Cardiac fibroblast (primary cell): Measurements from ENCODE around the gene PCDHGA6.

Experiments used
- DNase-seq, 2 donors: peaks; one replicate each; pipeline versions ENCODE4 v3.0.0 to v3.0.0-alpha.2; 2010; ENCODE audit warnings: low read depth in 2 of 2
- H3K4me3 ChIP-seq, 2 donors: replicated peaks in 1 of 2; 1 replicate in 1 of 2; 2 replicates in 1 of 2; pipeline ENCODE4 v1.5.1; 2011; ENCODE audit warnings: low read depth in 2 of 2, low read length in 2 of 2, mild to moderate bottlenecking in 2 of 2, moderate library complexity in 1 of 2
- TF ChIP-seq, protein P1 (sequence below): IDR thresholded peaks from one replicate; pipeline ENCODE4 v1.5.1; 2011; ENCODE audit warnings: low read depth, mild to moderate bottlenecking, low read length, inconsistent platforms

The PCDHGA6 gene

DNA sequence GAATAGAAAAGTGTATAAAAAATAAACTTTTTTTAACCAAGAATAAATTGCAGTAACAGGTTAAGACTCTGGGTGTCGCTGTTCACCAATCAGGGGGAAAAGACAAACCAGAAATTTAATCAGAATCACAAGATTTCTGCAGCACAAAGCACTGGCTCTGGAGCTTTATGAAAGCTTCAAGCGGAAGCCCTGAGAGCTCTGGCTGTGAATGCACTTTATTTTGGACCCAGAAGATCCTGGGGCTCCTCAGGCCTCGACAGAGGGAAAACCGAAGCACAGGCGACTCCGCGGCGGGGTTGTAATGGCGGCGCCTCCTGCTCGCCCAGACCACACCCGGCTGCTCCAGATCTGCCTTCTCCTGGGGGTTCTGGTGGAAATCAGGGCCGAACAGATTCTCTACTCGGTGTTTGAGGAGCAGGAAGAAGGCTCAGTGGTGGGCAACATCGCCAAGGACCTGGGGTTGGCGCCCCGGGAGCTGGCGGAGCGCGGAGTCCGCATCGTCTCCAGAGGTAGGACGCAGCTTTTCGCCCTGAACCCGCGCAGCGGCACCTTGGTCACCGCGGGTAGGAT lies 18.7 kb upstream of the PCDHGA6 start, which contains the start of gene PCDHGA4:
Gene PCDHGA4, plus strand, starts transcription at position 122 of the 570 bp plus-strand sequence. Its CDS starts 87 bp downstream, at position 209.
- peak; percentile 31 to 50 for DNase-seq
- H3K4me3 ChIP-seq = peak within 1 kb of the TSS; percentile 33 to 52
- TF ChIP-seq, protein P1, sequence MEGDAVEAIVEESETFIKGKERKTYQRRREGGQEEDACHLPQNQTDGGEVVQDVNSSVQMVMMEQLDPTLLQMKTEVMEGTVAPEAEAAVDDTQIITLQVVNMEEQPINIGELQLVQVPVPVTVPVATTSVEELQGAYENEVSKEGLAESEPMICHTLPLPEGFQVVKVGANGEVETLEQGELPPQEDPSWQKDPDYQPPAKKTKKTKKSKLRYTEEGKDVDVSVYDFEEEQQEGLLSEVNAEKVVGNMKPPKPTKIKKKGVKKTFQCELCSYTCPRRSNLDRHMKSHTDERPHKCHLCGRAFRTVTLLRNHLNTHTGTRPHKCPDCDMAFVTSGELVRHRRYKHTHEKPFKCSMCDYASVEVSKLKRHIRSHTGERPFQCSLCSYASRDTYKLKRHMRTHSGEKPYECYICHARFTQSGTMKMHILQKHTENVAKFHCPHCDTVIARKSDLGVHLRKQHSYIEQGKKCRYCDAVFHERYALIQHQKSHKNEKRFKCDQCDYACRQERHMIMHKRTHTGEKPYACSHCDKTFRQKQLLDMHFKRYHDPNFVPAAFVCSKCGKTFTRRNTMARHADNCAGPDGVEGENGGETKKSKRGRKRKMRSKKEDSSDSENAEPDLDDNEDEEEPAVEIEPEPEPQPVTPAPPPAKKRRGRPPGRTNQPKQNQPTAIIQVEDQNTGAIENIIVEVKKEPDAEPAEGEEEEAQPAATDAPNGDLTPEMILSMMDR = peak; percentile 56

DNA sequence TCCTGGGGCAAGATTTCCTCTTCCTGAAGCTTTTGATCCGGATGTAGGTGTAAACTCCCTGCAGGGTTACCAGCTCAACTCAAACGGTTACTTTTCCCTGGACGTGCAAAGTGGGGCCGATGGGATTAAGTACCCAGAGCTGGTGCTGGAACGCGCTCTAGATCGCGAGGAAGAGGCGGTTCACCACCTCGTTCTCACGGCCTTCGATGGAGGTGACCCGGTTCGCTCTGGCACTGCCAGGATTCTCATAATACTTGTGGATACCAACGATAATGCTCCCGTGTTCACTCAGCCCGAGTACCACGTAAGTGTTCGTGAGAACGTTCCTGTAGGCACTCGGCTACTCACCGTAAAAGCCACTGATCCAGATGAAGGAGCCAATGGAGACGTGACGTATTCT lies 18.1 kb upstream of the PCDHGA6 start:
- H3K4me3 ChIP-seq = peak overlapping the region in 1 of 2 donors; percentile 52
- TF ChIP-seq, protein P1 = no peak
- no peak for DNase-seq

DNA sequence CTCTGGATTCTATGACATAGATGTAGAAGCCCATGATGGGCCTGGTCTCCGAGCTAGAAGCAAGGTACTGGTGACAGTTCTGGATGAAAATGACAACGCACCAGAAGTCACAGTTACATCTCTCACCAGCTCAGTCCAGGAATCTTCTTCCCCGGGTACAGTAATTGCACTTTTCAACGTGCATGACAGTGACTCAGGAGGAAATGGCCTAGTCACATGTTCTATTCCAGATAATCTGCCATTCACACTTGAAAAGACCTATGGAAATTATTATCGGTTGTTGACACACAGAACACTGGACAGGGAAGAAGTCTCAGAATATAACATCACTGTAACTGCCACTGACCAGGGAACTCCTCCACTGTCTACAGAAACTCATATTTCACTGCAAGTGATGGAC lies 17.6 kb upstream of the PCDHGA6 start:
- TF ChIP-seq, protein P1 = no peak
- DNase-seq = no peak
- H3K4me3 ChIP-seq = no peak overlapping the region

DNA sequence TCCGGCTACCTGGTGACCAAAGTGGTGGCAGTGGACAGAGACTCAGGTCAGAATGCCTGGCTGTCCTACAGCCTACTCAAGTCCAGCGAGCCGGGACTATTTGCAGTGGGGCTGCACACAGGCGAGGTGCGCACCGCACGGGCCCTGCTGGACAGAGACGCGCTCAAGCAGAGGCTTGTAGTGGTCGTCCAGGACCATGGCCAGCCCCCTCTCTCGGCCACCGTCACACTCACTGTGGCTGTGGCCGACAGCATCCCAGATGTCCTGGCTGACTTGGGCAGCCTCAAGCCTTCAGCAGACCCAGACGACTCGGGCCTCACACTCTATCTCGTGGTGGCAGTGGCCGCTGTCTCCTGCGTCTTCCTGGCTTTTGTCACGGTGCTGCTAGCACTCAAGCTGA lies 16.7 kb upstream of the PCDHGA6 start:
- TF ChIP-seq, protein P1 = no peak
- no peak overlapping the region for H3K4me3 ChIP-seq
- no peak for DNase-seq

DNA sequence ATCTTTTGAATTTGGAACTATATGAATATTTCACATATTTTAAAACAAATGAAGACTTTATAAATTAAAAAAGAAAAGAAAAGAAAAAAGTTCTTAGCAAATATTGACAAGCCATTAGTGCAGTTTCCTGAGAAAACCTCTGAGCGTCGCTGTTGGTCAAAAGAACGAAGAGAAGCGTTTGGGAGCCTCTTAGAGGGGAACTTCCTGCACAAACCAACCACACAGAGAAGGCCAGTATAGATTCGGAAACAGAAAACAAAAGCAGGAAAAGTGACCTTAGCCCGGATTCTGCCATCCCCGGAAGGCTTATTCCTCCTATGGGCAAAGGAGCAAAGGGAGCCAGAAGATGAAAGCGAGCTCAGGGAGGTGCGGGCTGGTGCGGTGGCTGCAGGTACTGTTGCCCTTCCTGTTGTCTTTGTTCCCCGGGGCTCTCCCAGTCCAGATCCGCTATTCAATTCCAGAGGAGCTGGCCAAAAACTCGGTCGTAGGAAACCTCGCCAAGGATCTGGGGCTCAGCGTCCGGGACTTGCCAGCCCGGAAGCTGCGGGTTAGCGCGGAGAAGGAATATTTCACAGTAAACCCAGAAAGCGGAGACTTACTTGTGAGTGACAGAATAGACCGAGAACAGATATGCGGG lies 13.8 kb upstream of the PCDHGA6 start, which contains the start of gene PCDHGB2:
Gene PCDHGB2, plus strand, starts transcription at position 205 of the 637 bp plus-strand sequence. Its CDS starts 142 bp downstream, at position 347.
- DNase-seq = peak; percentile 47 to 70
- H3K4me3 ChIP-seq = peak within 1 kb of the TSS; percentile 9 to 43
- TF ChIP-seq, protein P1 = peak; percentile 35

DNA sequence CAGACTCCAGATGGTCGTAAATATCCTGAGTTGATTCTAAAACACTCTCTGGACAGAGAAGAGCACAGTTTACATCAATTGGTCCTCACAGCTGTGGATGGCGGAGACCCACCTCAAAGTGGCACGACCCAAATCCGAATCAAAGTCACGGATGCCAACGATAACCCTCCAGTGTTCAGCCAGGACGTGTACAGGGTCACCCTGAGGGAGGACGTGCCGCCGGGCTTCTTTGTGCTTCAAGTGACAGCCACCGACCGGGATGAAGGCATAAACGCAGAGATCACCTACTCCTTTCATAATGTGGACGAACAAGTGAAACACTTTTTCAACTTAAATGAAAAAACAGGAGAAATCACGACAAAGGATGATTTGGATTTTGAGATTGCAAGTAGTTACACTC lies 13.0 kb upstream of the PCDHGA6 start:
- no peak overlapping the region for H3K4me3 ChIP-seq
- TF ChIP-seq, protein P1 = no peak
- DNase-seq = no peak
